Mucosa of descending colon (tissue), 3 donors: ENCODE results near the gene TSPAN7. TPM values are rescaled to one million over a fixed set of nuclear protein-coding genes. Genes with fewer than 3 reads are reported as not detected.
A peak's percentile ranks its signal among the peaks of the same experiment; 100 is the strongest.

ENCODE experiments used
- ATAC-seq: fragments of 200-7000 bp; cut with Tn5 transposase; one replicate; pipeline ENCODE4 v1.9.1; 2020; ENCODE audit warnings: mild to moderate bottlenecking, moderate library complexity
- DNase-seq, 3 donors: peaks; one replicate each; pipeline ENCODE4 v3.0.0-alpha.2; 2020
- H3K36me3 ChIP-seq: fragments of 200-600 bp; one replicate; pipeline ENCODE4 v1.8.0; 2021; ENCODE audit warnings: low read depth, mild to moderate bottlenecking
- H3K4me1 ChIP-seq: fragments of 200-600 bp; one replicate; pipeline ENCODE4 v1.8.0; 2021; ENCODE audit warnings: low read depth, mild to moderate bottlenecking
- H3K4me3 ChIP-seq: fragments of 200-600 bp; one replicate; pipeline ENCODE4 v1.8.0; 2021; ENCODE audit warnings: mild to moderate bottlenecking
- H3K9me3 ChIP-seq: fragments of 200-600 bp; one replicate; pipeline ENCODE4 v1.8.0; 2021; ENCODE audit warnings: mild to moderate bottlenecking
- intact Hi-C, 2 donors: fragments of 100-400 bp; cut with DNase I in 1 of 2; cut with micrococcal nuclease in 1 of 2; formaldehyde crosslinking; loops; one replicate each; pipeline versions ENCODE4 v1.11.0 to v1.11.1; 2022; cut with DNase I, micrococcal nuclease
- total RNA-seq, 3 donors: library from RNA; stranded (reverse); fragmentation: NEBNext Ultra II Directional in 2 of 3; extraction: Animal tissue kit (Norgen Biotek cat#: 25700) in 2 of 3; gene quantifications; one replicate each; pipeline versions ENCODE4 v1.2.1 to v1.2.4, GENCODE V29; 2021 to 2023
- TF ChIP-seq, protein P1 (sequence below): fragments of 200-600 bp; IDR thresholded peaks from one replicate; pipeline ENCODE4 v1.8.0; 2022; ENCODE audit warnings: antibody characterized with exemption, mild to moderate bottlenecking
- donor health status: DM: no; HTN: no; CAD: no; lungs with moderate emphysema.
- donor health status: DM: no; HTN: no; CAD: no.
- donor health status: DM: no; HTN: yes; CAD: no.

The TSPAN7 gene
- total RNA-seq, 3 donors from 2014 or later = 61.4 to 138 (median 104) TPM

DNA sequence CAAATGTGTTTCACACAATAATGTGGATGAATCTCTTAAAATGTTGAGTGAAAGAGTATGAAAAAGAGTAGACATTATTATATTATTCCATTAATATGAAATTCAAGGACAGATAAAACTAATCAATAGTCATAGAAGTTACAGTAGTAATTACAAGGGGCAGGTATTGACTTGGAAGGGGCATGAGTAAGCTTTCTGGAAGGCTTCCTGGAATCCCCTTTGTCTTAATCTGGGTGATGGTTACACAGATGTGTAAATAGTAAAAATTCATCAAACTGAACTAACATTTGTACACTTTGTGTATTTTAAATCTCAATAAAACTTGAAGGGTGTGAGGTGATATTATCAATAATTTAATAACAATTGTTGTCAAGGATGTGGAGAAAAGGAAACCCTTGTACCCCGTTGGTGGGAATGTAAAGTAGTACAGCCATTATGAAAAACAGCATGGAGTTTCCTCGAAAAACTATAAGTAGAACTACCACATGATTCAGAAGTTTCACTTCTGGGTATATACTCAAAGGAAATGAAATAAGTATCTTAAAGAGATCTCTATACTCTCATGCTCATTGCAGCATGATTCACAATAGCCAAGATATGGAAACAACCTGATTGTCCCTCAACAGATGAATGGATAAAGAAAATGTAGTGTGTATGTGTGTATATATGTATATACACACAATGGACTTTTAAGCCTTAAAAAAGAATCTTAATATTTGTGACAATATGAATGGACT, 143.0 kb downstream of the TSPAN7 start:
- Histone ChIP-seq H3K4me1 (no peaks in the 10 kb centered on the region), H3K36me3 (no peaks in the 10 kb centered on the region), H3K9me3 (no peaks in the 10 kb centered on the region), H3K4me3 (no peak overlapping the region)
- intact Hi-C loops = no loop called here
- DNase-seq (no peak), ATAC-seq (no peak)
- TF ChIP-seq, protein P1, sequence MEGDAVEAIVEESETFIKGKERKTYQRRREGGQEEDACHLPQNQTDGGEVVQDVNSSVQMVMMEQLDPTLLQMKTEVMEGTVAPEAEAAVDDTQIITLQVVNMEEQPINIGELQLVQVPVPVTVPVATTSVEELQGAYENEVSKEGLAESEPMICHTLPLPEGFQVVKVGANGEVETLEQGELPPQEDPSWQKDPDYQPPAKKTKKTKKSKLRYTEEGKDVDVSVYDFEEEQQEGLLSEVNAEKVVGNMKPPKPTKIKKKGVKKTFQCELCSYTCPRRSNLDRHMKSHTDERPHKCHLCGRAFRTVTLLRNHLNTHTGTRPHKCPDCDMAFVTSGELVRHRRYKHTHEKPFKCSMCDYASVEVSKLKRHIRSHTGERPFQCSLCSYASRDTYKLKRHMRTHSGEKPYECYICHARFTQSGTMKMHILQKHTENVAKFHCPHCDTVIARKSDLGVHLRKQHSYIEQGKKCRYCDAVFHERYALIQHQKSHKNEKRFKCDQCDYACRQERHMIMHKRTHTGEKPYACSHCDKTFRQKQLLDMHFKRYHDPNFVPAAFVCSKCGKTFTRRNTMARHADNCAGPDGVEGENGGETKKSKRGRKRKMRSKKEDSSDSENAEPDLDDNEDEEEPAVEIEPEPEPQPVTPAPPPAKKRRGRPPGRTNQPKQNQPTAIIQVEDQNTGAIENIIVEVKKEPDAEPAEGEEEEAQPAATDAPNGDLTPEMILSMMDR = no peak

DNA sequence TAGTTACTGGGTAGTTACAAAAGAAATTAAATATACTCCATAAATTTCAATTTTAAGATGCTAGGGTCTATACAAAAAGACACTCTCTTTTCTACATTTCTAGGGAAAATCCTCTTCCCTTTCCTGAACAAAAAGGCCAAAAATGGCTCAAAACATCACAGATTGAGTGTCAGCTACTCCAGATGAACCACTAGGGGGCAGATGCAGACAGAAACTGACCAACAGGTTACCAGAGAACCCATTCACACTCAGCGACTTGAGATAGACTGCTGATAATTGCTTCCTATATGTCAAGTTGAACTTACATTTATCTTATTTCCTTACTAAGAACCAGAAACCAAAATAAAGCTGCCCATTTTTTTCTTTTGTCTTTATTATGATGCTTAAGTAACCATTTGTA, 156.5 kb downstream of the TSPAN7 start:
- no peaks in the 10 kb centered on the region for H3K36me3 ChIP-seq
- no peak for ATAC-seq
- DNase-seq = peak in 1 of 3 donors; percentile 4
- TF ChIP-seq, protein P1 = no peak
- H3K4me3 ChIP-seq = no peak overlapping the region
- intact Hi-C loops = no loop called here
- no peaks in the 10 kb centered on the region for H3K4me1 ChIP-seq
- no peaks in the 10 kb centered on the region for H3K9me3 ChIP-seq

GRCh38 chrX:38718311-38718710, 157.0 kb downstream of the TSPAN7 start:
- DNase-seq (no peak), ATAC-seq (no peak)
- Histone ChIP-seq H3K9me3 (no peaks in the 10 kb centered on the region), H3K4me1 (no peaks in the 10 kb centered on the region), H3K4me3 (no peak overlapping the region), H3K36me3 (no peaks in the 10 kb centered on the region)
- TF ChIP-seq, protein P1 = no peak
- intact Hi-C loops = no loop called here

- H3K4me1 ChIP-seq = no peaks in the 10 kb centered on the region
- no peak overlapping the region for H3K4me3 ChIP-seq
- no peaks in the 10 kb centered on the region for H3K9me3 ChIP-seq
- intact Hi-C loops = no loop called here
- TF ChIP-seq, protein P1 = no peak
- ATAC-seq (no peak), DNase-seq (no peak)
- no peaks in the 10 kb centered on the region for H3K36me3 ChIP-seq
Measured at GRCh38 chrX:38726612-38727011, 165.3 kb downstream of the TSPAN7 start.

- Histone ChIP-seq H3K4me3 (no peak overlapping the region), H3K36me3 (no peaks in the 10 kb centered on the region), H3K9me3 (no peaks in the 10 kb centered on the region), H3K4me1 (no peaks in the 10 kb centered on the region)
- ATAC-seq = no peak
- intact Hi-C loops = no loop called here
- TF ChIP-seq, protein P1 = no peak
- DNase-seq = no peak
Measured at GRCh38 chrX:38727668-38728067, 166.3 kb downstream of the TSPAN7 start.
